CD8-positive, alpha-beta memory T cell (primary cell): Measurements from ENCODE around the gene CTNNBL1. TPM values are rescaled to one million over a fixed set of nuclear protein-coding genes. Genes with fewer than 3 reads are reported as not detected.

Source experiments
- CTCF ChIA-PET: fragments of 350-600 bp; sonication (Branson Sonifier 250); formaldehyde crosslinking; loops from one replicate; lab custom pipeline; 2021; ENCODE audit warnings: antibody characterized with exemption; lab: Charles Lee
- POLR2A ChIA-PET: fragments of 350-600 bp; sonication (Branson Sonifier 250); formaldehyde crosslinking; loops from one replicate; lab custom pipeline; 2021; ENCODE audit warnings: antibody characterized with exemption; lab: Charles Lee
- DNase-seq, 5 donors: peaks; one replicate each; pipeline versions ENCODE4 v3.0.0 to v3.0.0-alpha.2; 2020 to 2022; ENCODE audit warnings: mixed read lengths in 1 of 5
- H3K27ac ChIP-seq: one replicate; pipeline ENCODE4 v1.7.0; 2013; ENCODE audit warnings: low read depth, mild to moderate bottlenecking, low read length, moderate library complexity
- H3K27me3 ChIP-seq: 2 replicates; pipeline ENCODE4 v1.7.0; 2013; ENCODE audit warnings: low read length, mild to moderate bottlenecking; ENCODE audit not compliant: insufficient read depth, poor library complexity, severe bottlenecking
- H3K36me3 ChIP-seq: 2 replicates; pipeline ENCODE4 v1.7.0; 2013; ENCODE audit warnings: mild to moderate bottlenecking, low read length, moderate library complexity; ENCODE audit not compliant: insufficient read depth
- H3K4me1 ChIP-seq: 2 replicates; pipeline ENCODE4 v1.7.0; 2013; ENCODE audit warnings: mild to moderate bottlenecking, low read length, moderate library complexity; ENCODE audit not compliant: insufficient read depth
- H3K4me3 ChIP-seq: 2 replicates; pipeline ENCODE4 v1.7.0; 2013; ENCODE audit warnings: mild to moderate bottlenecking, low read length
- H3K9me3 ChIP-seq: 2 replicates; pipeline ENCODE4 v1.7.0; 2013; ENCODE audit warnings: mild to moderate bottlenecking, low read length
- H3K27ac Mint-ChIP-seq, 8 donors: one replicate each; pipeline ENCODE4 v1.8.0; 2020 to 2021; ENCODE audit warnings: mixed read lengths in 8 of 8, mild to moderate bottlenecking in 6 of 8, inconsistent platforms in 3 of 8, moderate library complexity in 3 of 8
- H3K27me3 Mint-ChIP-seq, 2 donors: one replicate each; pipeline ENCODE4 v1.8.0; 2020 to 2021; ENCODE audit warnings: mixed read lengths in 2 of 2, mild to moderate bottlenecking in 1 of 2, moderate library complexity in 1 of 2
- H3K36me3 Mint-ChIP-seq, 3 donors: one replicate each; pipeline ENCODE4 v1.8.0; 2020 to 2021; ENCODE audit warnings: mixed read lengths in 3 of 3, inconsistent platforms in 1 of 3, mild to moderate bottlenecking in 1 of 3
- H3K4me1 Mint-ChIP-seq, 3 donors: one replicate each; pipeline ENCODE4 v1.8.0; 2020 to 2021; ENCODE audit warnings: mixed read lengths in 3 of 3, inconsistent platforms in 1 of 3, mild to moderate bottlenecking in 1 of 3
- H3K4me3 Mint-ChIP-seq, 7 donors: one replicate each; pipeline ENCODE4 v1.8.0; 2020 to 2021; ENCODE audit warnings: mixed read lengths in 7 of 7, mild to moderate bottlenecking in 6 of 7, moderate library complexity in 4 of 7, inconsistent platforms in 2 of 7
- H3K9me3 Mint-ChIP-seq, 5 donors: one replicate each; pipeline ENCODE4 v1.8.0; 2020 to 2022; ENCODE audit warnings: mixed read lengths in 5 of 5, mild to moderate bottlenecking in 3 of 5, moderate library complexity in 2 of 5, inconsistent platforms in 1 of 5
- polyA plus RNA-seq: library from polyadenylated mRNA; unstranded; fragments of 300-500 nt; fragmentation: Illumina TruSeq; gene quantifications from one replicate; pipeline ENCODE4 v1.2.3, GENCODE V29; 2021
- total RNA-seq, 2 experiments: library from RNA; stranded (reverse); gene quantifications; one replicate each; pipeline ENCODE4 v1.2.3, GENCODE V29; 2021

Gene CTNNBL1
- total and polyA plus RNA-seq, 3 experiments from 2014 or later, result 86.8 to 97.8 (median 88.9) TPM

DNA sequence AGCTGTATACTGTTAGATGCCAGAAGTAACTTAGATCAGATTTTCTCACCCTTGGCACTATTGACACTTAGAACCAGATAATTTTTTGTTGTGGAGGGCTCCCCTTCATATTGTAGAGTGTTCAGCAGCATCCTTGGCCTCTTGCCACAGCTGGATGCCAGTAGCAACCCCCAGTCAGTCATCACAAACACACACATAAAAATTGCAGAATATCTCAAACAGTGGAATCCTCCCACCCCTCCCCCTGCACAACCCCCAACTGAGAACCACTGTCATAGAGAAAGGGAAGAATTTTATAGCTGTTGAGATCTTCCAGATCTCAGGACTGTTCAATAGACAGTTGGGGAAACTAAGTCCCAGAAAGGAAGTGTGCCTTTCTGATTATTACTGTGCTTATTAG, 127.9 kb downstream of the CTNNBL1 start:
- DNase-seq, result no peak

DNA sequence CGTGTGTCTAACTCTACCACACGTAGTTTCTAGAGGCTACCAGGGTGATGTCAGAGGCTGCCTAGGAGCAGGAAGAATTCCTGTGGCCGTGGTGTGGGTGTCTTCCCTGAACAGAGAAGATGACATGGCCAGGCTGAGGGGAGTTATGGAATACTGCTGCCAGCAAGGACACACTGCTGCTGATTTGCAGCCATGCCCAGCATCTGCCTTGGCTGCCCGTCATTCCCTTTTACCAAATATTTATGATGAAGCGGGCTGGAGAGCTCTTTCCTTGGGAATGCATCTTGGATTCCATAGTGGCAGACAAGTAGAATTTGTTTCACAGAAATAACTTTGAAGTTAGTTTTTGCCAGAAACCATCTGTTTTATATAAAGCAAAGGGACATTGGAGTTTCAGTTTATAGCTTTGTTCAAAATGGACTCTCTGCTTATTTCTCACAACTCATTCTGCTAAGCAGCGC, 128.3 kb downstream of the CTNNBL1 start:
- Histone ChIP-seq H3K27me3 (no peaks in the 10 kb centered on the region), H3K4me3 (no peak overlapping the region), H3K36me3 (no peaks in the 10 kb centered on the region), H3K9me3 (no peaks in the 10 kb centered on the region), H3K4me1 (no peaks in the 10 kb centered on the region), H3K27ac (no peak overlapping the region)
- H3K9me3 Mint-ChIP-seq, result no peaks in the 10 kb centered on the region
- DNase-seq, result no peak
- no peaks in the 10 kb centered on the region for H3K27me3 Mint-ChIP-seq
- CTCF ChIA-PET, result no interaction called here
- no peak overlapping the region for H3K4me3 Mint-ChIP-seq
- no peak overlapping the region for H3K27ac Mint-ChIP-seq
- H3K4me1 Mint-ChIP-seq, result peaks cover 5 to 12% (median 11%) of the 10 kb centered on the region in 3 donors
- POLR2A ChIA-PET, result no interaction called here
- peaks cover 0 to 20% (median 6%) of the 10 kb centered on the region in 3 donors for H3K36me3 Mint-ChIP-seq

More for the DNA sequence above, 127.9 kb downstream of the CTNNBL1 start:
- no peaks in the 10 kb centered on the region for H3K27me3 Mint-ChIP-seq
- Histone ChIP-seq H3K36me3 (no peaks in the 10 kb centered on the region), H3K27me3 (no peaks in the 10 kb centered on the region), H3K9me3 (no peaks in the 10 kb centered on the region), H3K4me3 (no peak overlapping the region), H3K27ac (no peak overlapping the region), H3K4me1 (no peaks in the 10 kb centered on the region)
- no peak overlapping the region for H3K4me3 Mint-ChIP-seq
- H3K9me3 Mint-ChIP-seq, result no peaks in the 10 kb centered on the region
- H3K4me1 Mint-ChIP-seq, result peaks cover 8 to 14% (median 11%) of the 10 kb centered on the region in 3 donors
- H3K27ac Mint-ChIP-seq, result no peak overlapping the region
- ChIA-PET CTCF (no interaction called here), POLR2A (no interaction called here)
- H3K36me3 Mint-ChIP-seq, result peaks cover 0 to 18% (median 6%) of the 10 kb centered on the region in 3 donors

DNA sequence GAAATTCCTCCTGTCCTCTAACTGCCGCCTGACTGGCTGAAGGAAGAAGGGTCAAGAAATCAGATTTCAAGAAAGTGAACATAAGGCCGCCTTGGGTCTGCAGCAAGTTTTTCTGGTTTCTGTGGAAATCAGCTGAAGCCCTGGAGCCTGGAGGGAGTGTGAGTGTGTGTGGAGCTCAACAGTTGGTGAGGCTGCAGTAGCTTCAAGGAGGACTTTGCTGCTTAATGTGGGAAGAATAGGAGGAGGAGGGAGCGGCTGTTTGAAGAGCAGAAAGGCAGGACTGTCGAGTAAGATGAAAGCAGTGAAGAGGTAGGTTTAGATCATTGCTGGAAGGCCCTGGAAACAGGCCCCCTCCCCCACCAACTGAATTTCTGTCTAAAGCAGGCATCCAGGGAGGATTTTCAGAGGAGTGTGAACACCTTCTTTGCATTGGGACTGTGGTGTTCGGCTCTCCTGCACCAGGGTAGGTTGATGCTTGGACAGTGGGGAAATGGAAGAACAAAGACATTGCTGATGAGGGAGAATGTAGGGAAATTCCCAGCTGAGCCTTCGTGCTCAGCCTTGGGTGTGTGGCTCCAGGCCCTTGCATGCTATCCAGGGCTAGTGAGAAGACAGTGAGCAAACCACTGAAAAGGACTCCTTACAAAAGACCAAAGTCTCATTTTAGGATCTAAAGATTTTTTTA, 129.6 kb downstream of the CTNNBL1 start:
- H3K27ac Mint-ChIP-seq, result peak overlapping the region in 1 of 8 donors; percentile 39
- Histone ChIP-seq H3K27me3 (no peaks in the 10 kb centered on the region), H3K36me3 (no peaks in the 10 kb centered on the region), H3K4me3 (no peak overlapping the region), H3K27ac (no peak overlapping the region), H3K4me1 (no peaks in the 10 kb centered on the region), H3K9me3 (no peaks in the 10 kb centered on the region)
- H3K27me3 Mint-ChIP-seq, result no peaks in the 10 kb centered on the region
- H3K36me3 Mint-ChIP-seq, result peaks cover 0 to 23% (median 9%) of the 10 kb centered on the region in 3 donors
- peaks cover 5 to 19% (median 6%) of the 10 kb centered on the region in 3 donors for H3K4me1 Mint-ChIP-seq
- no peaks in the 10 kb centered on the region for H3K9me3 Mint-ChIP-seq
- H3K4me3 Mint-ChIP-seq, result no peak overlapping the region
- DNase-seq, result no peak
- ChIA-PET POLR2A (no interaction called here), CTCF (interaction anchor here (1.6 kb wide), 1 partner anchor 10 kb away, joined by 4 read pairs; no protein-coding TSS in a partner anchor)

DNA sequence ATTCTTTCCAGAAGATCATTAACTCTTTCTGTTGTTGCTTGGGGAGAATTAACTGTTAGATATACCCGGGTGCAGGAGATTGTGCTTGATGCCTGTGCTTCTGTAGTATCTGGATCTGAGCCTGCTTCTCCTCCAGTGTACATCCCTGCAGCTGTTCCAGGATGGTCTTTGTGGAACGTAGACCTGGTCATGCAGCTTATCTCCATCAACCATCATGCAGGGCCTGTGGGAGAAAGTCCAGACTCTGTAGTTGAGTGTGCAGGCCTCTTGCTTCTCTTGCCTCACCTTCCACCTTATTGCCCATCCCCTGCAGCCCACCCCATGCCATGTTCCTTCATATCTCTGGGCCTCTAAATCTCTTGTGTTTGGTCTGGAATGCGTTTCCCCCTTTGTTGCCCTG, 133.8 kb downstream of the CTNNBL1 start:
- H3K4me3 Mint-ChIP-seq, result no peak overlapping the region
- POLR2A ChIA-PET, result no interaction called here
- no peaks in the 10 kb centered on the region for H3K36me3 ChIP-seq
- CTCF ChIA-PET, result no interaction called here
- H3K4me1 ChIP-seq, result no peaks in the 10 kb centered on the region
- H3K27ac ChIP-seq, result no peak overlapping the region
- H3K27ac Mint-ChIP-seq, result no peak overlapping the region
- H3K9me3 Mint-ChIP-seq, result no peaks in the 10 kb centered on the region
- peaks cover 3 to 9% (median 6%) of the 10 kb centered on the region in 3 donors for H3K4me1 Mint-ChIP-seq
- no peaks in the 10 kb centered on the region for H3K9me3 ChIP-seq
- H3K27me3 ChIP-seq, result no peaks in the 10 kb centered on the region
- no peak for DNase-seq
- H3K27me3 Mint-ChIP-seq, result peaks cover 0 to 2% of the 10 kb centered on the region in 2 donors
- peaks cover 0 to 21% (median 14%) of the 10 kb centered on the region in 3 donors for H3K36me3 Mint-ChIP-seq
- no peak overlapping the region for H3K4me3 ChIP-seq

DNA sequence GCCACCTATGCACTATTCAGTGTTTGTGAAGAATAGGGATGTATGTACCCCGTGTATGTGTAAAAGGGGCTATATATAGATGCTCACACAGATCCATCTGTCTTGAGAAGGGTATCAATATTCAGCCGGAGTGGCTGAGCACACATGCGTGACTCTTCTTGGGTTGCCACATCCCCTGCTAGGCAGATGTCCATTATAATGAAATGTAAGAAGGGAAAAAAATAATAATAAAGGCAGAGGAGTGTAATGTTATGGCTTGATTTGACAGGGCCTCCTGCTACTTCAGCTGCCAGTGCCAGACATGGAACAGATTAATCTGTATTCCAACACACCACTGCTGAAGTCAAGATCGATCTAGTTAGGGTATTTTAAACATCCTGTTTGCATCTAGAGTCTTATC, 134.9 kb downstream of the CTNNBL1 start:
- Histone ChIP-seq H3K4me1 (no peaks in the 10 kb centered on the region), H3K9me3 (no peaks in the 10 kb centered on the region), H3K27ac (no peak overlapping the region), H3K4me3 (no peak overlapping the region), H3K27me3 (no peaks in the 10 kb centered on the region), H3K36me3 (no peaks in the 10 kb centered on the region)
- no peak overlapping the region for H3K4me3 Mint-ChIP-seq
- peaks cover 0 to 2% of the 10 kb centered on the region in 2 donors for H3K27me3 Mint-ChIP-seq
- CTCF ChIA-PET, result no interaction called here
- DNase-seq, result no peak
- H3K36me3 Mint-ChIP-seq, result peaks cover 0 to 17% (median 16%) of the 10 kb centered on the region in 3 donors
- H3K27ac Mint-ChIP-seq, result no peak overlapping the region
- POLR2A ChIA-PET, result no interaction called here
- peaks cover 0 to 9% (median 7%) of the 10 kb centered on the region in 3 donors for H3K4me1 Mint-ChIP-seq
- H3K9me3 Mint-ChIP-seq, result no peaks in the 10 kb centered on the region

DNA sequence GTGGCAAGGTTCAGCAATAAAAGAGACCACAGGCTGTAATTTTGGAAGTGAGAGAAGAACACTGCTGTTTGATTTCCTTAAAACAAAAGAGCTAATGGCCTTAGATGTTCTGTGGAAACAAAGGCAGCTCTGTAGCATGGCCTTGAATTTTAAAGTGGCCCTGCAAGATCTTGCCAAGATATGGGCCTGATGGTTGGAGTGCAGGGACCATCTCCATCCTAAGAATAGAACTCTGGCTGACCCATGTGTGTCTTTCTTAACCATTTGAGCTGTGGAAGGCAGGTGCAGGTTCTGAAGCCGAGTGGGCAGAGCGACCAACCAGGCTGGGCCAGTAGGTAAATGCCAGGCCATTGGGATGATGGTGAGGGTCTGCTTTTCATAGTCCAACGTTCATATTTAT, 135.3 kb downstream of the CTNNBL1 start:
- Mint-ChIP-seq H3K27me3 (peaks cover 0 to 2% of the 10 kb centered on the region in 2 donors), H3K36me3 (peaks cover 0 to 17% (median 17%) of the 10 kb centered on the region in 3 donors), H3K9me3 (no peaks in the 10 kb centered on the region), H3K27ac (peak overlapping the region in 1 of 8 donors; percentile 9), H3K4me1 (peaks cover 0 to 9% (median 7%) of the 10 kb centered on the region in 3 donors), H3K4me3 (no peak overlapping the region)
- Histone ChIP-seq H3K27me3 (no peaks in the 10 kb centered on the region), H3K9me3 (no peaks in the 10 kb centered on the region), H3K36me3 (no peaks in the 10 kb centered on the region), H3K27ac (no peak overlapping the region), H3K4me1 (no peaks in the 10 kb centered on the region), H3K4me3 (no peak overlapping the region)
- ChIA-PET CTCF (no interaction called here), POLR2A (no interaction called here)
- no peak for DNase-seq

DNA sequence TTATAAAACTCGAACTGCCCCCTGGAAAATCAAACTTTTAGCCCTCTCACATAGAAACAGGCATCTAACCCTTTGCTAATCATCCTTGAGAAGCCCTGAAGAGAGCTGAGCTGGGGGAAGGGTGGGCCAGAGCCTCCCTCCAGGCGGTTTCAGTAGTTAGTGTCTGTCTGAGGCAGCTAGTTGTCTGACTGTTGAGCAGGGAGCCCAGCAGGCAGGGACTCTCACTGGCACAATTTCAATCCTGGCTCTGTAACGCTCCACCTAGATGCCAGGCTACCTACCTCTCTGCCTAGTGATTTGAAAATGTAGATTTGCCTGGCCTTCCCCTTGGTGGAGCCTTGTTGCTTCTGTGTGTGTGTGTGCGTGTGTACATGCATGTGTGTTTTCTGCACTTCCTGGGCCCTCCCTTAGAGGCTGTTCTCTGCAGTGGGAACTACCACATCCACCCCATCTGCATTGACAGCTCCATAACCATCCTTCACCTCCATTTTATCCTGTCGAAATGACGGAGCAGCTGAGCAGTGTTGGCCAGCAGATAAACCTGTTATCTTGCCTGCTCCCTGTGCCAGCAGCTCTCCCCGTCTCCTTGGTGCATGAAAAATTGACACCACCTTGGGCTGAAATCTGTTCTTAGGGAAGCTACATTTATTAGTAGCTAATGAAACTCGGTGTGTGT, 139.5 kb downstream of the CTNNBL1 start:
- Histone ChIP-seq H3K27ac (no peak overlapping the region), H3K4me1 (no peaks in the 10 kb centered on the region), H3K36me3 (no peaks in the 10 kb centered on the region), H3K27me3 (no peaks in the 10 kb centered on the region), H3K4me3 (no peak overlapping the region), H3K9me3 (no peaks in the 10 kb centered on the region)
- Mint-ChIP-seq H3K4me1 (peaks cover 7 to 20% (median 15%) of the 10 kb centered on the region in 3 donors), H3K36me3 (peaks cover 0 to 20% (median 13%) of the 10 kb centered on the region in 3 donors), H3K27ac (no peak overlapping the region), H3K9me3 (no peaks in the 10 kb centered on the region), H3K27me3 (peaks cover 0 to 2% of the 10 kb centered on the region in 2 donors), H3K4me3 (no peak overlapping the region)
- ChIA-PET CTCF (interaction anchor here (0.8 kb wide), 1 partner anchor 9 kb away, joined by 4 read pairs; no protein-coding TSS in a partner anchor), POLR2A (no interaction called here)
- no peak for DNase-seq

DNA sequence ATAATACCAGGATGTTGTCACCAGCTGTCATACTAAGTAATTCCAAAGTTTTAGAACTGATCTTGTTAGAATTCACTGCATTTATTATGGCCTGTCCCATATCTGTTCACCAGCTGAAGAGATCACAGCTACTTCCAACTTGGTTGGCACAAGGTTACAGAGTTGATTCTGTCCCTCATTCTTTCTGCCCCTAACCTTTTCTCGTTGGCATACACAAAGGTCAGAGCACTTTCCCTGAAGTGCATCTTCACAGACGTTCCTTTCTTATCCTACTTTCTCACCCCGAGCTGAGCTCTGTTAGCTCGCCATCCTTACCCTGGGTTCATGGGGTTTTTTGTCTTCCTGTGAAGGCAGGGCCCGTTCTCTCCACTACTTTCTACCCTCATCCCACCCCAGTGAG, 143.1 kb downstream of the CTNNBL1 start:
- Mint-ChIP-seq H3K36me3 (peaks cover 0 to 33% (median 19%) of the 10 kb centered on the region in 3 donors), H3K4me3 (no peak overlapping the region), H3K27ac (peak overlapping the region in 1 of 8 donors; percentile 38), H3K9me3 (no peaks in the 10 kb centered on the region), H3K4me1 (peaks cover 7 to 18% (median 15%) of the 10 kb centered on the region in 3 donors), H3K27me3 (no peaks in the 10 kb centered on the region)
- H3K4me1 ChIP-seq, result no peaks in the 10 kb centered on the region
- DNase-seq, result no peak
- H3K4me3 ChIP-seq, result no peak overlapping the region
- no peak overlapping the region for H3K27ac ChIP-seq
- H3K9me3 ChIP-seq, result no peaks in the 10 kb centered on the region
- CTCF ChIA-PET, result no interaction called here
- H3K27me3 ChIP-seq, result no peaks in the 10 kb centered on the region
- POLR2A ChIA-PET, result no interaction called here
- H3K36me3 ChIP-seq, result no peaks in the 10 kb centered on the region
